Kidney tubule cell (primary cell): ENCODE measurements around the gene UBE2J1.

Experiments
- DNase-seq: peaks from one replicate; pipeline ENCODE4 v3.0.0-alpha.2; 2018; ENCODE audit warnings: low spot score

The UBE2J1 gene

GRCh38 chr6:89364586-89364985 is 12.1 kb upstream of the UBE2J1 start:
- no peak for DNase-seq

GRCh38 chr6:89361171-89361570 is 8.6 kb upstream of the UBE2J1 start:
- DNase-seq = no peak

- peak; percentile 44 for DNase-seq
Observed at GRCh38 chr6:89360415-89360999, 8.0 kb upstream of the UBE2J1 start.

GRCh38 chr6:89359561-89359960 is 7.0 kb upstream of the UBE2J1 start:
- DNase-seq = no peak

GRCh38 chr6:89357390-89357789 is 4.9 kb upstream of the UBE2J1 start:
- no peak for DNase-seq

GRCh38 chr6:89356642-89357170 is 4.2 kb upstream of the UBE2J1 start:
- DNase-seq = no peak

- no peak for DNase-seq
Observed at GRCh38 chr6:89355511-89356194, 3.1 kb upstream of the UBE2J1 start.

GRCh38 chr6:89353702-89354392 is 1.3 kb upstream of the UBE2J1 start:
- no peak for DNase-seq

- DNase-seq = no peak
Observed at GRCh38 chr6:89353118-89353556, 615 bp upstream of the UBE2J1 start.

- peak; percentile 16 for DNase-seq
Observed at GRCh38 chr6:89351671-89352277, 748 bp downstream of the UBE2J1 start.

- peak; percentile 50 for DNase-seq
Observed at GRCh38 chr6:89350281-89350966, 2.1 kb downstream of the UBE2J1 start.

GRCh38 chr6:89348372-89348771 is 4.2 kb downstream of the UBE2J1 start:
- DNase-seq = peak; percentile 81

GRCh38 chr6:89347825-89348224 is 4.7 kb downstream of the UBE2J1 start:
- peak; percentile 69 for DNase-seq

- peak; percentile 78 for DNase-seq
Observed at GRCh38 chr6:89346433-89346832, 6.1 kb downstream of the UBE2J1 start.

GRCh38 chr6:89339565-89339964 is 13.0 kb downstream of the UBE2J1 start:
- no peak for DNase-seq

GRCh38 chr6:89335164-89335563 is 17.4 kb downstream of the UBE2J1 start:
- DNase-seq = no peak

GRCh38 chr6:89330910-89331309 is 21.6 kb downstream of the UBE2J1 start:
- DNase-seq = no peak

GRCh38 chr6:89328976-89329375 is 23.5 kb downstream of the UBE2J1 start:
- DNase-seq = no peak

- no peak for DNase-seq
Observed at GRCh38 chr6:89324304-89324703, 28.2 kb downstream of the UBE2J1 start.

GRCh38 chr6:89323511-89323971 is 29.0 kb downstream of the UBE2J1 start:
- peak; percentile 58 for DNase-seq

- DNase-seq = peak; percentile 92
Observed at GRCh38 chr6:89321131-89321970, 31.2 kb downstream of the UBE2J1 start.
